Endometrial microvascular endothelial cells (primary cell): ENCODE results near the gene PPCS. TPM values are rescaled to one million over a fixed set of nuclear protein-coding genes. Genes with fewer than 3 reads are reported as not detected.

Source experiments
- in situ Hi-C: cut with HindIII; loops from 2 replicates; pipeline ENCODE4 v1.10.0; 2017; ENCODE audit warnings: low sequenced_read_pairs, low pct_unique_long_range_greater_than_20kb; ENCODE audit errors: inconsistent ontology term
- total RNA-seq: library from RNA; depleted of rRNA; stranded (reverse); fragments of >200 nt; gene quantifications from one replicate; pipeline ENCODE4 v1.2.3, GENCODE V29; 2015; ENCODE audit errors: inconsistent ontology term

The PPCS gene
- total RNA-seq, 1 donor from 2014 or later, result 49.3 TPM

DNA sequence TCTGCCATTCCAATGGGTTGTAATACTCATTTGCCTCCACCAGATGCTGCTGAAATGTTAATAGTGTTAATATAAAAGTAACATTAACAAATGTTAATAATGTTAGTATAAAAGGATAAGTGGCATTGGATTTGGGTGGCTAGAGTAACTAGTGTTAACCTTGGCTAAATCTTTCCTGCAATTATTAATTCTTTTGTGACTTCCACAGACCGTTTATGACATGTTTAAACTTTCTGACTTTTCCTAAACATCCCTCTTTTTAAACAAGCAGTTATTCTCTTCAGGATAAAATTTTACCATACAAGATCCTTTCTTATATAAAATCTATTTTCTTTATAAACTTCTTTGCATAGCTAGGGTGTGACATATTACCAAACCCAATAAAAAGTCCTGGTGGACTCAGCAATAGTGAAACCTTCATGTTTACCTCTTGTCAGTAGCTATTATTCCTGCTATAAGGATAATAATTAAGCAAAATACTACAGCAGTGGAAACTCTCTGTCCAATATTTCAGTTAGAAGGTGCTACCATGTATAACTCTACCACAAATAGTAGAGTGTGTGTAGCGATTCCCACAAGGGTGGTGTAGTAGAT is 48.3 kb downstream of the PPCS start:
- in situ Hi-C loops, result no loop called here

DNA sequence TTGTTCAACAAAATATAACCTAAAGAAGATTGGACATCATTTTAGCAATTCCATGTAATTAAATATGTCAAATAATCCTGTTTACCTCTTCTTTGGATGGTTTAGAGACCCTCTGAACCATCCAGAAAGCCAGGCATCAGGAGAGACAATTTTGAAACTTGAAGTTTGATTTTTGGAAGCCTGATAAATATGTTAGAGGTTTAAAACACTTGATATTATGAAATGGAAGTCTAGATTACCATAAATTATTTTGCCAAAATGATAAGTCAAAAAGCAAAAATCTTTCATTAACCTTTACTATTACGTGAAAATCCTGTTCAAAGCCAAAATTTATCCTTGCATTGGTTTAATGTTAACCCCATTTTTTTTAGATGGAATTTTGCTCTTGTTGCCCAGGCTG is 50.2 kb downstream of the PPCS start:
- in situ Hi-C loops, result no loop called here

Other genes with a start within 250 kb of the PPCS start
- 16.3 TPM for gene FOXJ3, start 121.3 kb upstream of the PPCS start, total RNA-seq
- not detected for gene RIMKLA, start 75.8 kb upstream of the PPCS start, total RNA-seq
- gene ZMYND12, start 521 bp upstream of the PPCS start, total RNA-seq, result not detected
- not detected for gene CCDC30, start 6.7 kb downstream of the PPCS start, total RNA-seq
- 73.4 TPM for gene PPIH, start 201.9 kb downstream of the PPCS start, total RNA-seq
- 532 TPM for gene YBX1, start 225.9 kb downstream of the PPCS start, total RNA-seq